GM18508 (cell line): ENCODE measurements around the gene PTPRU.
"Not testable (repeated sequence)": the region's sequence is repeated elsewhere in the genome, so short reads cannot be mapped to it uniquely, and the experiment has no call there.

Experiments
- ATAC-seq: cut with Tn5 transposase; IDR thresholded peaks from one replicate; pipeline ENCODE4 v1.9.1; 2021; ENCODE audit warnings: moderate number of reproducible peaks; ENCODE audit not compliant: insufficient read depth, unreplicated experiment

Gene PTPRU

DNA sequence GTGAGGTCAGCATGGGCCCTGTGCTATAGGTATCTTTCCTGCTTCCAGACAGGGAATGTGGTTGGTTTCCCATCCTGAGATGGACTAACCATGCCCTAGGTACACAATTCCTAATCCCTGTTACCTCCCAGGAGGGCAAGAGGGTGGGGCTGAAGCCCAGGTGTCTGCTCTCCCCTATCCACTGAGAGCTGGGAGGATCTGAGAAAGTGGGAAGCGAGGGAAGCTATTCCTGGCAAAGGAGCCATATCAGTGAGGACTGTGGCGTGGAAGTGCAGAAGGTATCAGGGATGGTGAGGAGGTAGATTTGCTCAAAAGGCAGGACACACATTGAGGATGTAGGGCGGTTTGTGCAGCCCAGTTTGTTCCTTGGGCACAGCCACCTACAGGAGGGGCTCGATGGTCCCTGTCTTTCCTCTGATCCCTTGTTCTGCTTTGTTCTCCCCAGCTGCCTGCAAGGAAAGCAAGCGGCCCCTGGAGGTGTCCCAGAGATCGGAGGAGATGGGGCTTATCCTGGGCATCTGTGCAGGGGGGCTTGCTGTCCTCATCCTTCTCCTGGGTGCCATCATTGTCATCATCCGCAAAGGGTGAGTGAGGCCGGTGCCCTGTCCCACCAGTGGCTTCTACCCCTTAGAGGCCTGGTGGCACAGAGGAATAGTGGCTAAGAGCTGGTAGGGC lies 48.1 kb downstream of the PTPRU start:
- no peak for ATAC-seq

- ATAC-seq = no peak
These were observed 48.7 kb downstream of the PTPRU start for GRCh38 chr1:29284961-29285560.

DNA sequence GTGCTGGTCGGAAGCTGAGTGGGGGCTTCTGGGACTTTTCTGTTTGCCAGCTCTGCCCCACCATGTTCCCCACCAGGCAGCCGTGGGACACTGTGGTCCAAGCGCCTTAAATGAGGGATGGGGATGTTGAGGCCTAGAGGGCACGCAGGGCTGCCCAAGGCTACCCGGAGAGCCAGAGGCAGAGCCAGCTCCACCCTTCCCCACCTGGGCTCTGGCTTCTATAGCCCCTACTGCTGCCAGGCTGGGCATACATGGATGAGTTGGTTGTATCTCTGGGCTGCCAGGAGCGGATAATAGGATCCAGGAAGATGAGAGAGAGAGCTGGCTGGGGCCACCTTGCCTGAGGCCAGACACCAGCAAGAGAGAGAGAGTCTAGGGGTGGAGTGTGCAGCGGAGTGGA lies 49.4 kb downstream of the PTPRU start:
- no peak for ATAC-seq

DNA sequence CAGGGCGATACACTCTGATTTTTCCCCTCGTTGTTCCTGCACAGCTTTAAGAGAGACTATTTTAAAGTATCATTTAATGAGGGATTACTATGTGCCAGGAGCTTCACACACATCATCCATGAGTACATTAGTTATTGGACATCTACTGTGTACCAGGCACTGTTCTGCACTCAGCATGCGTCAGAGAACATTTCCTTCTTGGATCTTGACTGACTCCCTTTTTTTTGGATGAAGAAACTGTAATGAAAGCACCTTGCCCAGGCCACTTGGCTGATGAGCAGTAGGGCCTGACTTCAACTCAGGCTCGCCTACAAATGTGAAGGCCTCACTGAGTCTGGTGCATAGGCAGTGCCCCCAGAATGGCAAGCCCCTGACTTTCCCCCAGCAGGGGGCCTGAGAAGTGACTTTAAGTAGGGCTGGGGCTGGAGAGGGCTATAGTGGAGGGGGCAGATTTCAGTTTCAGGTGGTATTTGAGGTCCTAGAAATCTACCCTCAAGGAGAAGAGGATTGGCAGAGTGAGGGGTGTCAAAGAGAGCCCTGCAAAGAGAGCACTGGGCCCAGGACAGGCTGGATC lies 50.0 kb downstream of the PTPRU start:
- ATAC-seq = no peak

DNA sequence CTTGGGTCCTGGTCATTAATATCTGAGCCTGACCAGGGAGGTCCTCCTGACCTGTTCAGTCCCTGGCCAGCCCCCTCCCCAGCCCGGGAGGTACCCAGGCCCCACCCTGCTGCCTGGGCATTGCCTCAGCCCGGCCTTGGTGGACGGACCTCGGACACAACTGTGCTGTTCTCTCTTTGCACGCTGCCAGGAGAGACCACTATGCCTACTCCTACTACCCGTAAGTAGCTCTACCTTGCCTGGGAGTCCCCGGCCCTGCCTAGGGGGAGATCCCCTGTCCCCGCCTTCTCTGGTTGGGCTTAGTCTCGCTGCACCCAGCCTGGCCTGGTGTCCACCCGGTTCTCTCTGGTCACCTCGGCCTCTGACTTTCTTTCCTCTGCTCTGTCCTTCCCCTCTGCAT lies 53.2 kb downstream of the PTPRU start:
- ATAC-seq = no peak

- no peak for ATAC-seq
These were observed 54.2 kb downstream of the PTPRU start for GRCh38 chr1:29290414-29290985.

DNA sequence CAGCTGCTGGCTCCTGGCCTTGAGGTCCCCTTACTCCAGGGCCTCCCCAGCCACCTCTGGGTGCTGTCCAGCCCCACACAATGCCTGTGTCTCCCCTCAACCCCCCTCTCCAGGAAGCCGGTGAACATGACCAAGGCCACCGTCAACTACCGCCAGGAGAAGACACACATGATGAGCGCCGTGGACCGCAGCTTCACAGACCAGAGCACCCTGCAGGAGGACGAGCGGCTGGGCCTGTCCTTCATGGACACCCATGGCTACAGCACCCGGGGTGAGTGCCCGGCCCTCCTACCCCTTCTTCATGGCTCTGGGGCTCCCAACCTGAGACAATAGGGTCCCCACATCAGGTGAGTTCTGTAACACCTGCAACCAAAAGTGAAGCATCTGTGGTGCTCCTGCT lies 55.4 kb downstream of the PTPRU start:
- ATAC-seq = no peak

DNA sequence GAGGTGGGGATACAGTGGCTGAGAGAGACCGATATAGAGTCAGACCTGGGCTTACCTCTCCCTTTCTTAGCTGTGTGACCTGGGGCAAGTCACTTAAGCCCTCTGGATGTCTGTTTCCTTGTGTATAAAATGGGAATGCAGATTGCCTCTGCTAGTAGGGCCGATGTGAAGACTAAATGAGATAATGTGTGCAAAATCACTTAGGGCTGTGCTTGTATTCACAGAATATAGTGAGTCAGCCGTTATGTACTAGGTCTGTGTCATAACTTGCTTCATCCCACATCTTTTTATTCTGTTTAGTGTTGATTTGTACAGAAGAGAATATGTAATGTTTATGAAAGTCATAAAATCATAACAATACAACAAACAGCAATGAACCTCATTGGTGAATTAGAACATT lies 56.0 kb downstream of the PTPRU start:
- ATAC-seq = no peak

DNA sequence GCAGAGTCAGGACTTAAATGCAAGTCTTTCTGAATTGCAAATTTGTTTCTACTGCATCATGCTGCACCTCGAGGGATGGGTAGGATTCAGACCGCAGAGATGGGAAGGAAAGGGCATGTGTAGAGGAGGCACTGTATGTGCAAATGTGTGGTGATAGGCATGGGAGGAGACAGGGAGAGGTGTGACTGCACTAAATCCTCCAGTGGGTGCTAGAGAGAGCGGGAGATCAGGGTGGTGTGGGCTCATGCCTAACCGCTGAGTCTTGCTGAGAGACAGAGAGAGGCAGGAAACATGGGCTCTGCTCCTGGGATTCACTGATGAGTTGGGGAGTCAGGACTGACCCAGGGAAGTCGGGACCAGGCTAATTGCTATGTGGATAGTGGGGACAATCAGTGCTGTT lies 61.1 kb downstream of the PTPRU start:
- no peak for ATAC-seq

DNA sequence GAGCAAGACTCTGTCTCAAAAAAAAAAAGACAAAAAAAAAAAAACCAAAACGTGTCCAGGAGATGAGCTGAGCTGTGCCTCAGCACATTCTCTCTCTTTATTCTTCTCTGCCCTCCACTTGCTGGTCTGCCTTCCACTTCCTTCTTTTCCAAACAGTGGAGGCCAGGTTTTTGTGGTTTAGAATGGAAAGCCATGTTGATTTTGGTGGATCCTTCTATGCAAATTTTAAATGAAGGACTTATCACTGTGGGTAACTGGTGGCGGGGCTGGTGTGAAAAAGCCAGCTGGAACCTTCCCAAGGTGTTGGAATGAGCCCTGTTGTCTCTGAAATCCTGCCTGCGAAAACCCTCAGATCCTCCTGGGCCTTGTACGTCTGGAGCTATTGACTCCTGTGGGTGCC lies 61.9 kb downstream of the PTPRU start:
- ATAC-seq = no peak

- ATAC-seq = no peak
These were observed 63.1 kb downstream of the PTPRU start for GRCh38 chr1:29299446-29299845.

GRCh38 chr1:29301732-29302131 lies 65.4 kb downstream of the PTPRU start:
- not testable (repeated sequence) for ATAC-seq

DNA sequence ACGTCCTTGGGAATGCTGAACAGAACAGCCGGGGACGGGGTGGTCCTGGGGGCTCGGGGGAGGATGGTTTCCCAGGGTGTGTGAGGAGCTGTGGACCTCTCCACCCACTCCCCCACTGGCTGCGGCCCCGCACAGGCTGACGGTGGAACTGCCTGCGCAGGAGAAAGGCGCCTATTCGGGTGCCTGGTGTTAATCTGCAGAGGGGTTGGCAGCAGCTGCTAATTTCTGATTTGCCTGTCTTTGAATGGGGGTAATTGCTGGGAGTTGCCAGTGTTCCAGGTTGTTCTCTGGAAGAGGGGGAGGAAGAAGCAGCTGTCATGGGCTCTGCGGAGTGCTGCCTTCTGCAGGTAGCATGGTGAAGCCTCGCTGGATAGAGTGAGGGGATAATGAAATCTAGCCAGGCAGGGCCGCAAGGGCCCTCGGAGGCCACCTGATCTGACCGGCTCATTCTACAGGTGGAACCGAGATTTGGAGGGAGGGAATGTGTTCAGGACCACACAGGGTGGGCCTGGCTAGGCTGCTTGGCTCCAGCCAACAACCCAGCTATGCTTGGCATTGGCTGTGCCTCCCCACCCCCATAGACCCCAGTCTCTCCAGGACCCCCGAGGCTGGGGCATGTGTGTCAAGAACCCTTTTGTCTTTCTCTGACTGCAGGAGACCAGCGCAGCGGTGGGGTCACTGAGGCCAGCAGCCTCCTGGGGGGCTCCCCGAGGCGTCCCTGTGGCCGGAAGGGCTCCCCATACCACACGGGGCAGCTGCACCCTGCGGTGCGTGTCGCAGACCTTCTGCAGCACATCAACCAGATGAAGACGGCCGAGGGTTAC lies 67.1 kb downstream of the PTPRU start:
- ATAC-seq = no peak

- ATAC-seq = no peak
These were observed 67.8 kb downstream of the PTPRU start for GRCh38 chr1:29304025-29304684.

DNA sequence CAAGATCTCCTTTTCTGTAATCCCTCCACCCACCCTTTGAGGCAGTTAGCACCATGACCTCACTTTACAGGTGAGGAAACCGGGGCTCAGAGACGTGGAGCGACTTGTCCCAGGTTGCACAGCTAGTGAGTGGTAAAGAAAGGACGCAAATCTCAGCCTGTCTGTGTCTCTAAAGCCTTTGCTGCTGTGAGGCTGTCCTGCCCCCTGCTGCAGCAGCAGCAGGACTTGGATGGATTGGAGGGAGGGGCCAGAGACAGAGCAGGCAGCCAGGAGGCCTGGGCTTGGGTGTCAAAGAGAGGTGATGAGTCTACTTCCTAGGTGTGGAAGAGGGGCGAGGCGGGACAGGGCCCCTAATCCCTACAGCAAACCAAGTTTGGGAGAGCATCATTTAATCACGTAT lies 69.6 kb downstream of the PTPRU start:
- ATAC-seq = no peak

- no peak for ATAC-seq
These were observed 70.3 kb downstream of the PTPRU start for GRCh38 chr1:29306471-29307140.

- ATAC-seq = no peak
These were observed 72.8 kb downstream of the PTPRU start for GRCh38 chr1:29309075-29309474.

DNA sequence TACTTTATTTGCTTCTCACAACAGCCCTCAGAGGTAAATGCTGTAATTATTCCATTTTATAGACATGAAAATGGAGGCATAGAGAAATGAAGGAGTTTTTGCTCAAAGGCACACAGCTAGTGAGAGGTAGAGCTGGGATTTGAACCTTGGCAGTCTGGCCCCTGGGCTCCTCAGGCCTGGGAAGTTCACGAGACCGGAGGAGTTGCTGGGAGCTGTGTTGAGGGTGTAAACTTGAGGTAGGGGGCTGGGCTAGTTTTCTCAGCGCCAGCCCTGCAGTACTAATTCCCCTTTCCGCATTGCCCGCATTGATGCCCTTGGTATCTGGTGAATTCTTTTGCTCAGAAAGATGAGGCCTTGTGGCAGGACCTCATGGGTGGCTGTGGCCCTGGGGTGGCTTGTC lies 73.3 kb downstream of the PTPRU start:
- ATAC-seq = no peak

DNA sequence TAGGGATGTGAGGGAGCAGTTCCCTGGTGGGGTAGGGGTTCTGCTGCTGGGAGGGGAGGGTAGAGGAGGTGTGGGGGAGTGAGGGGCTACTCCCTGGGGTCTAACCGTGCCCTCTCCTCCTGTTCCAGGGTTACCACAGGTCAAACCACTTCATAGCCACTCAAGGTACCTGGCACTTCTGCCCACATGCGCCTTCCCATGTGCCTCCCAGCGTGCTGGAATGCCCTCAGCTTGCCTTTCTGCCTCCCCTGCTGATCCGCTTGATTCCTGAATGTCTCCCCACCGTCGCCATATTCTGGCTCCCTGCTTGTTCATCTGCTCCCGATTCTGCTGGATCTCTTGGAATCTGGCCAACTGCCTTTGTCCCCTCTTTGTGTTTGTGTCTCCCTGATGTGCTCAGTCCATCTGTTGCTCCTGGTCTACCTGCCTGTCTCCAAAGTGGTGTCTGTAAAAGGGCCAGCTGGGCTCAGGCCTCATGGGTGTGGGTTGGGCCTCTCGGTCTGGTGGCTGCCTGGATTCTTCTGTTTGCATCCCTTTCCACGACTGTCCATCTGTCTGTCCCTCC lies 74.4 kb downstream of the PTPRU start:
- ATAC-seq = no peak
